Brain microvascular endothelial cell (primary cell): ENCODE results near the gene SRBD1.

Source experiments
- DNase-seq: peaks from one replicate; pipeline ENCODE4 v3.0.0-alpha.2; 2020
- H3K27ac ChIP-seq: fragments of 250-450 bp; sonication (Bioruptor Pico); 2 replicates; pipeline ENCODE4 v1.5.1; 2020; ENCODE audit warnings: mild to moderate bottlenecking, moderate library complexity
- H3K27me3 ChIP-seq: fragments of 250-450 bp; sonication (Bioruptor Pico); replicated peaks from 2 replicates; pipeline ENCODE4 v1.5.1; 2020; ENCODE audit warnings: mild to moderate bottlenecking
- H3K36me3 ChIP-seq: fragments of 250-450 bp; sonication (Bioruptor Pico); replicated peaks from 2 replicates; pipeline ENCODE4 v1.5.1; 2020; ENCODE audit warnings: mild to moderate bottlenecking
- H3K4me3 ChIP-seq: 2 replicates; pipeline ENCODE4 v1.5.1; 2011; ENCODE audit warnings: low read depth, mild to moderate bottlenecking, control low read depth, low read length, moderate library complexity
- in situ Hi-C: cut with HindIII; loops from 2 replicates; pipeline ENCODE4 v1.10.0; 2017; ENCODE audit warnings: low sequenced_read_pairs, low pct_ligation_motif_present
- TF ChIP-seq, protein P1 (sequence below): IDR thresholded peaks from 2 replicates; pipeline ENCODE4 v1.5.1; 2011; ENCODE audit warnings: low read depth, mild to moderate bottlenecking, moderate library complexity, low read length, control low read depth, inconsistent platforms; ENCODE audit errors: missing control alignments

SRBD1 gene

DNA sequence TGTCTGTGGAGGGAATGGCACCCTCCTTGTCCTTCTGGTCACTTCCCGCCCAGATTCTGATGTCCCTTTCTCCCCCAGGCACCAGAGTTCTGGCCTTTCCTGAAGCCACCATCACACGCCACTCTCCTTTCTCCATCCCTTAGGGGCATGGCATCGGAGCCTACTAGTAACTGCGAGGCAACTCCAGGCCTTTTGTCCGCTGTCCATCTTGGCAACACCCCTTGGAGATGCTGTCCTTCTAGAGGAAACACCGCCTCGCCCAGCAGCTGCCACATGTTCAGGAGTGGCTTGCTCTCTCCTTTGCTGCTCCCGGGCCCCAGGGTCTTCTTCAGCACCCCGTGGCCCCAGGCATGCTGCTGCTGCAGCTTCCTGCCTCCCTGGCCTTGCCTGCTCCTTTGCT, 267.0 kb downstream of the SRBD1 start:
- Histone ChIP-seq H3K4me3 (no peak overlapping the region), H3K27me3 (no peaks in the 10 kb centered on the region), H3K27ac (no peak overlapping the region), H3K36me3 (no peaks in the 10 kb centered on the region)
- DNase-seq = no peak
- in situ Hi-C loops = no loop called here
- TF ChIP-seq, protein P1, sequence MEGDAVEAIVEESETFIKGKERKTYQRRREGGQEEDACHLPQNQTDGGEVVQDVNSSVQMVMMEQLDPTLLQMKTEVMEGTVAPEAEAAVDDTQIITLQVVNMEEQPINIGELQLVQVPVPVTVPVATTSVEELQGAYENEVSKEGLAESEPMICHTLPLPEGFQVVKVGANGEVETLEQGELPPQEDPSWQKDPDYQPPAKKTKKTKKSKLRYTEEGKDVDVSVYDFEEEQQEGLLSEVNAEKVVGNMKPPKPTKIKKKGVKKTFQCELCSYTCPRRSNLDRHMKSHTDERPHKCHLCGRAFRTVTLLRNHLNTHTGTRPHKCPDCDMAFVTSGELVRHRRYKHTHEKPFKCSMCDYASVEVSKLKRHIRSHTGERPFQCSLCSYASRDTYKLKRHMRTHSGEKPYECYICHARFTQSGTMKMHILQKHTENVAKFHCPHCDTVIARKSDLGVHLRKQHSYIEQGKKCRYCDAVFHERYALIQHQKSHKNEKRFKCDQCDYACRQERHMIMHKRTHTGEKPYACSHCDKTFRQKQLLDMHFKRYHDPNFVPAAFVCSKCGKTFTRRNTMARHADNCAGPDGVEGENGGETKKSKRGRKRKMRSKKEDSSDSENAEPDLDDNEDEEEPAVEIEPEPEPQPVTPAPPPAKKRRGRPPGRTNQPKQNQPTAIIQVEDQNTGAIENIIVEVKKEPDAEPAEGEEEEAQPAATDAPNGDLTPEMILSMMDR = no peak

DNA sequence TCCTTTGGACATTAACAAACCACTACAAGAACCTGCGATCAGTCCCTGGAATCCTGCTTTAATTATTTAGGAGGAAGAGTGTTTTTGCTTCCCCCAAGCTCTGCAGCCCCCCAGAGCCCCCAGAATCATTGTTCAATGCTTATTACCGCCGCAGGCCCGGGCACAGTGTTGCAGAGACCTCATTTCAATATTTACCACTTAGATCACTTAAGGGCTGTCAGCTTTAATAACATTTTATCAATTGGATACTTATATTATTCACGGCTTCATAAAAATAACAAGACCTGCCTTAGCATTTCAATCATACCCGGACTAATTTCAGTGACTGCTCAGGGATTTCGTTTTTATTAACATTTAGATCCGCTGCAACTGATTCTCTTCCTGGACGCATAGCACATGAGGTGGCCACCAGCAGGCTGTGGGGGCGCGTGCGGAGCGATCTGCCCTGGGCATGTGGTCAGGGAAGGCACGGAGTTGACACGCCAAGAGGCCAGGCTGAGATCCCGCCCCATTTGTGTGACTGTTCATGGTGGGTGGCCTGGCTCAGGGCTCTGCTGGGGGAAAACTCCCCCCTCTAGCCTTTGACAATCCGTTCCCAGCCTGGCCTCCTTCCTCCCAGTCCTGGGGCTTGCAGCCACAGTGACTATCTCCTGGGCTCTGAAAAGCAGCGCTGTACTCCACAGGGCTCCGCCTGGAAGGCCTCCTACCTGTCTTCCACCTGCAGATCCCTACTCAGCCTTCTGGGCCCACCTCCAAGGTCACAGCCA, 267.6 kb downstream of the SRBD1 start:
- H3K27me3 ChIP-seq = no peaks in the 10 kb centered on the region
- no peak overlapping the region for H3K4me3 ChIP-seq
- H3K27ac ChIP-seq = no peak overlapping the region
- peak; percentile 45 for DNase-seq
- TF ChIP-seq, protein P1 = no peak
- in situ Hi-C loops = no loop called here
- no peaks in the 10 kb centered on the region for H3K36me3 ChIP-seq

DNA sequence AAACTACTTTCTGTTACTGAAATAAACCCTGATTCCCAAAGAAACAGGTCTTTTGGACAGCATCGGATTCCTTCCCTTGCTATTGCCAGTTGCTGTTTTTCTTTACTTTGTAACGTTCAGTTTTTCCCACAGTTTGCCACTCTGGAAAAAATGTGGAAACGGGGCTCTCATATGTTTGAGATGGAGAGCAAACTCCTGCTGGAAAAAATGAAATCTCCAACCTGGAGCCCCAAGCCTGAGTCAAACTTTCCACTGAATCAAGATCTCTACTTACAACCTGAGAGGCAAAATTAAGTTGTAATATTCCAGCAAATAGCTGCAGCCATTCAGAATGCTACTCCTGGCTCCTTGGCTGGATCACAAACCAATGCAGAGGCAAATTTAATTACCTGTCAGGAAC, 270.7 kb downstream of the SRBD1 start:
- H3K27me3 ChIP-seq = no peaks in the 10 kb centered on the region
- no peak overlapping the region for H3K4me3 ChIP-seq
- TF ChIP-seq, protein P1 = no peak
- no peak overlapping the region for H3K27ac ChIP-seq
- no peaks in the 10 kb centered on the region for H3K36me3 ChIP-seq
- DNase-seq = no peak
- in situ Hi-C loops = no loop called here

DNA sequence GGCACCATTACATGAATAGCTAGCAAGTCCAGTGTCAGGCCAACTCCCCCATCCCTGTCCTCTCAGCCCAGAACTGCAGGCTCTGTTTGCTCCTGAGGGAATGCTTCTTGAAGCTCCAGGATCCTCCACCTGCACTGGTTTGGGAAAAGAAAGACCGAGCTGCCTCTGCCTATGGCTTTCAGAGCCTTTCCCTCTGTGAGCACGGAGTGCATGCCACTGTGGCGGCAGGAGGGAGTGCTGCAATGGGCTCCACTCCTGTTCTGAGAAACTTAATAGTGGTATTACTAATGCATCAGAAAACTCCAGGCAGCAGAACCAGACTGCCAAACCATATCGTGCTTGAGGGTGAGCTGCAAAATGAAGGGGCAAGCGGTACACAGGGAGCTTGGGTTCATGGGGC, 271.8 kb downstream of the SRBD1 start:
- TF ChIP-seq, protein P1 = no peak
- Histone ChIP-seq H3K27me3 (no peaks in the 10 kb centered on the region), H3K4me3 (no peak overlapping the region), H3K36me3 (no peaks in the 10 kb centered on the region), H3K27ac (no peak overlapping the region)
- in situ Hi-C loops = no loop called here
- DNase-seq = no peak
